GM13977 (cell line): ENCODE results near the gene HRAS.
A peak's percentile ranks its signal among the peaks of the same experiment; 100 is the strongest.
"Not testable (repeated sequence)": the region's sequence is repeated elsewhere in the genome, so short reads cannot be mapped to it uniquely, and the experiment has no call there.

Source experiments
- DNase-seq: peaks from one replicate; pipeline ENCODE4 v3.0.0; 2012; ENCODE audit warnings: low spot score
- in situ Hi-C: fragments of 300-500 bp; cut with MboI; formaldehyde crosslinking; loops from one replicate; pipeline ENCODE4 v1.12.0; 2022; ENCODE audit warnings: low sequenced_read_pairs, low pct_unique_long_range_greater_than_20kb, mixed read lengths, inconsistent platforms; ENCODE audit not compliant: unreplicated experiment
- TF ChIP-seq, protein P1 (sequence below): IDR thresholded peaks from 2 replicates; pipeline ENCODE4 v1.5.1; 2012; ENCODE audit warnings: mild to moderate bottlenecking, control low read depth; ENCODE audit not compliant: insufficient read depth; ENCODE audit errors: extremely low read depth, missing control alignments

The HRAS gene

DNA sequence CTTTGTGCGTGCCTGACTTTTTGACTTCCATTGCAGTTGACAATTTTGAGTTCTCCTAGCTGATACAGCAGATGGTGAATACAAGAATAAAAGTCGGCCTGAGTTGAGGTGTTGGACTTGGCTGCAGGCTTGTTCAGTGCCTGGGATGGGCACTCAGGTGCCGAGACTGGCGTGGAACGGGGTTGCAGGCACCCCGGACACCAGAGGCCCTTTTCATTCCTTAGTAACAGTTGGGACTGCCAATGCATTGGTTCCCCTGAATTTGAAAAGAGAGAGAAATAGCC is 42.2 kb upstream of the HRAS start:
- TF ChIP-seq, protein P1, sequence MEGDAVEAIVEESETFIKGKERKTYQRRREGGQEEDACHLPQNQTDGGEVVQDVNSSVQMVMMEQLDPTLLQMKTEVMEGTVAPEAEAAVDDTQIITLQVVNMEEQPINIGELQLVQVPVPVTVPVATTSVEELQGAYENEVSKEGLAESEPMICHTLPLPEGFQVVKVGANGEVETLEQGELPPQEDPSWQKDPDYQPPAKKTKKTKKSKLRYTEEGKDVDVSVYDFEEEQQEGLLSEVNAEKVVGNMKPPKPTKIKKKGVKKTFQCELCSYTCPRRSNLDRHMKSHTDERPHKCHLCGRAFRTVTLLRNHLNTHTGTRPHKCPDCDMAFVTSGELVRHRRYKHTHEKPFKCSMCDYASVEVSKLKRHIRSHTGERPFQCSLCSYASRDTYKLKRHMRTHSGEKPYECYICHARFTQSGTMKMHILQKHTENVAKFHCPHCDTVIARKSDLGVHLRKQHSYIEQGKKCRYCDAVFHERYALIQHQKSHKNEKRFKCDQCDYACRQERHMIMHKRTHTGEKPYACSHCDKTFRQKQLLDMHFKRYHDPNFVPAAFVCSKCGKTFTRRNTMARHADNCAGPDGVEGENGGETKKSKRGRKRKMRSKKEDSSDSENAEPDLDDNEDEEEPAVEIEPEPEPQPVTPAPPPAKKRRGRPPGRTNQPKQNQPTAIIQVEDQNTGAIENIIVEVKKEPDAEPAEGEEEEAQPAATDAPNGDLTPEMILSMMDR = no peak
- in situ Hi-C loops = no loop called here
- no peak for DNase-seq

DNA sequence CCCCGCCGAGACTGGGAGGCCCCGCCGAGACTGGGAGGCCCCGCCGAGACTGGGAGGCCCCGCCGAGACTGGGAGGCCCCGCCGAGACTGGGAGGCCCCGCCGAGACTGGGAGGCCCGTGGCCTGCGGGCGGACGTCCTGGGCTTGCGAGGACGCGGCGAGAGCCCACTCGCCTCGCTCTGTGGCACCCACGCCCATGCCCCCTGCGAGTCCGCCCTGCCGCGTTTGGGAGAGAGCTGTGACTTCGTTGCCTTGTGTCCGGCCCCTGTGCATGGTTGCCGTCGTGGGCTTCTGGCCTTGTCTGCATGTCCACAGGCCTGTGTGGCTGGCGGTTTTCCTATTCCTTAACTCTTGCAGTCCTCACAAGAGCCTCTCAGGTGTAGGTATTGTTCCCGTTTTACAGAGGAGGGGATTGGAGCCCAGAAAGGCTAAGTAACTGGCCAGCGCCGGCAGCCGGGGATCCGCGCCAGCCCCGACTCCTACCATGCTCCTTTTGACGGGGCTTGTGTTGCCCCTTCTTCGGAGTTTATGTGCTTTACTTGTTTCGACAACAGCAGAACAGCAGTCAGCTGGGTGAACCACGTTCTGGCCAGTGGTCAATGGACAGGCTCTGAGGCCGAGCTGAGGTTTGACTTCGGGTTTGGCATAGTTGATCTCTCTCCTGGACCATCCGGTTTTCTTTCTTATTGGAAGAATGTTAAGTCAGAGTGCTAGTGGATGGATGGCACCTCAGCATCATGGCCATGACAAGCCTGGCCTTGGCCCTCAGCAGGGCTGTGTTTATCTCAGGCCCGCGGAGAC is 41.6 kb upstream of the HRAS start:
- TF ChIP-seq, protein P1 = no peak
- in situ Hi-C loops = no loop called here
- no peak for DNase-seq

DNA sequence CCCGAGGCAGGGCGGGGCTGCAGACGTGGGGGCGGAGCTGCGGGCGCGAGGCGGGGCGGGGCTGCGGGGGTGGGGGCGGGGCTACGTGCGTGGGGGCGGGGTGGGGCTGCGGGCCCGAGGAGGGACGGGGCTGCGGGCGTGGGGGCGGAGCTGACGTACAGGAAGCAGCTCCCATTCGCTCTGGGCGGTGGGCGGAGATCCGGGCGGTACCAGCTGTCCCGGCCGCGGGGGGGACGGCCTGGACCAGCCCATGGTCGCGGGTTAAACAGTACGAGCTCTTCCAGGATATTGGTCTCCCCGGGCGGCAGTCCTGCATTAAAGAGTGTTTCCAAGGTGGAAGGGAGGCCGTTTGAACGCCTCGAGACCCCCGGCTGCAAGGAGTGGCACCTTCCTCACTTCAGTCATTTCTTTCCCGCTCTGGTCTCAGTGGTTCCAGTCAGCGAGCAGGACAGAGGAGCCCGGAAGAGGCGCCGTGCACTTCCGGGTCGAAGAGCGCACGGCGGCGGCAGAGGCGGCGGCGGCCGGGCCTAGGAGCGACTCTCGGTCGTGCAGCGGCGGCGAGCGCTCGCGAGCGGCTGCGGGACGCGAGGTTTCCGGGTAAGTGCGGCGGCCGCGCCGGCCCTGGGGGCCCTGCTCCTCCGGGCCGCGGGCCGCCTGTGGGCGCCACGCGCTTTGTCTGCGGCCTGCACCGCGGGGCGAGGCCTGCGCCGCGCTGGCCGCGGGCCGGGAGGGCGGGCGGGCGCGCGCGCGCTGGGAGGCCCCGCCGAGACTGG is 40.8 kb upstream of the HRAS start, which contains the start of gene PHRF1:
PHRF1 (plus strand) TSS at position 475 of the 773 bp plus-strand sequence. CDS start 5,043 bp downstream, outside the sequence.
- in situ Hi-C loops = no loop called here

DNA sequence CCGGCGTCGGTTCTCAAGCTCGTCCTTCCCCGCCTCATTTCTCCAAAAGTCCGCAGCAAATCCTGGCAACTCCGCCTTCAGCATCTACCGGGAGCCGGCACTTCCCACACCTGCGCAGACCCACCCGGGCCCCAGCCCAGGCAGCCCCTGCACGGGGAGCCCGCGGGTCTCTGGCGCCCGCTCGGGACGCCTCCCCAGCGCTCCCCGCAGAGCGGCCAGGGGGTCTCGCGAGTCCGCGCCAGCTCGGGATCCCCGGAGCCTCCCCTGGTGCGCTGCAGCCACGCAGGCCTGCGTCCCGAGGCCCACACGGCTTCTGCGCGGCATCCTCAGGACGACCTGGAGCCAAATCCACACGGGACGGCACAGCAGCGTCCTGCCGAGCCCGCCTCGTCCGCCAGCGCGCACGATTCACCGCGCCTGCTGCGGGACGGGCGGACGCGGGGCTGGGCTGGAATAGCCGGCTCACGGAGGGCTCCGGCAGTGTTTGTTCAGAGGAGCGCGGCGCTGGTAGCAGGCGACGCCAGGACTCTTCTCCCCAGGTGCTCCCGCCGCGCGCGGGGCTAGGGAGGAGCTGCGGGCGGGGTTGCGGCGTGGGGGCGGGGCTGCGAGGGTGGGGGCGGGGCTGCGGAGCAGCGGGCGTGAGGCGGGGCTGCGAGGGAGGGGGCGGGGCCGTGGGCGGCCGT is 40.1 kb upstream of the HRAS start:
- in situ Hi-C loops = no loop called here
- no peak for DNase-seq
- TF ChIP-seq, protein P1 = no peak

More for the DNA sequence above, 40.8 kb upstream of the HRAS start, which contains the start of gene PHRF1:
- TF ChIP-seq, protein P1 = no peak
- peak; percentile 100 for DNase-seq

DNA sequence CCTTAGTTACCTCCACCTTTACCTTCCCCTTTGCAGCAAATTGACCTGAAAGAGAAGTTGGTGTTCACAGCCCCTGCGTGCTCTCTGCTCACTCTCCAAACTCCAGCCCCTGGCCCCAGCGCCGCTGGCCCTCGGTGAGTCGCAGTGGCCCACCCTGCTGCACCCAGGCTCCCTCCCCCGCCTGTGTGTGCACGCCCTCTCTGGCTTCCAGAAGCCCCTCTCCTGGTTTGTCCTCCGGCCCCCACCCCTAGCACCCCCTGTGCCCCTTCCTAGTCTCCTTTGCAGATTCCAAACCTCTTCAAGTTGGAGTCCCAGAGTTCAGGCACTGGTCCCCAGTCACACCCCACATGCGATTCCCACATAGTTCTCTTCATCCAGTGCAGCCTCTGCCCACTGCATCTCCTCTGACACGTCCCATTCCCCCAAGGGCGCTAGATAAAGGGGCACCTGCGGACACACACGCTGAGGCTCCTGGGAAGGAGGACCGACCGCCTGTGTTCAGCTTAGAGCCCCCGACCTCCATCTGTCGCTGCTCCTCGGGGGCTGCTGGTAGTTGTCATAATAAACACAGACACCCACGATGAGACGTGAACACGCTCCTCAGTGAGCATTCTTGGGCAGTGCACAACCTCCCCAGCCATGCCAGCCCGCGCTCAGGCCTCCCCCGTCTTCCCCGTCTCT is 39.4 kb upstream of the HRAS start:
- DNase-seq = no peak
- TF ChIP-seq, protein P1 = no peak
- in situ Hi-C loops = no loop called here

DNA sequence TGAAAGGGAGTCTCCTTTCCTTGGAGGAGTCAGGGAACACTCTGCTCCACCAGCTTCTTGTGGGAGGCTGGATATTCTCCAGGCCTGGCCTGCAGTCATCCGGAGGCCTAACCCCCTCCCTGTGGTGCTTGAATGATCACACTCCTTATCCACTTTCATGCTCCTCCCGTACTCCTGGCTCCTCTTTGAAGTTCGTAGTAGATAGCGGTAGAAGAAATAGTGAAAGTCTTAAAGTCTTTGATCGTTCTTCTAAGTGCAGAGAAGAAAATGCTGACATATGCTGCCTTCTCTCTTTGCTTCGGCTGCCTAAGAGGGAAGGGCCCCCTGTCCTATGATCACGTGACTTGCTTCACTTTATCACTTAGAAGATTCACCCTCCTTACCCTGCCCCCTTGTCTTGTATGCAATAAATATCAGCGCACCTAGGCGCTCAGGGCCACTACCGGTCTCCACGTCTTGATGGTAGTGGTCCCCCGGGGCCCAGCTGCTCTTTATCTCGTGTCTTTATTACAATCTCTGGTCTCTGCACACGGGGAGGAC is 38.7 kb upstream of the HRAS start:
- not testable (repeated sequence) for DNase-seq

More for the DNA sequence above, 38.7 kb upstream of the HRAS start:
- in situ Hi-C loops = not testable (repeated sequence)
